WERI-Rb-1 (cell line): ENCODE results near the gene PCCB.

ENCODE experiments used
- DNase-seq: peaks from one replicate; pipeline ENCODE4 v3.0.0-alpha.2; 2020
- H3K27ac ChIP-seq: fragments of 250-450 bp; sonication (Bioruptor Pico); 2 replicates; pipeline ENCODE4 v1.5.1; 2020; ENCODE audit warnings: mild to moderate bottlenecking, moderate library complexity
- H3K27me3 ChIP-seq: fragments of 250-450 bp; sonication (Bioruptor Pico); 2 replicates; pipeline ENCODE4 v1.5.1; 2021; ENCODE audit warnings: mild to moderate bottlenecking, low read depth, moderate library complexity; ENCODE audit not compliant: insufficient read depth, severe bottlenecking
- H3K36me3 ChIP-seq: fragments of 250-450 bp; sonication (Bioruptor Pico); 2 replicates; pipeline ENCODE4 v1.5.1; 2020; ENCODE audit warnings: mild to moderate bottlenecking, moderate library complexity
- H3K4me3 ChIP-seq: 2 replicates; pipeline ENCODE4 v1.5.1; 2011; ENCODE audit warnings: low read depth, mild to moderate bottlenecking, control low read depth, low read length
- H3K9me3 ChIP-seq: fragments of 250-450 bp; sonication (Bioruptor Pico); 2 replicates; pipeline ENCODE4 v1.5.1; 2021; ENCODE audit warnings: mild to moderate bottlenecking, moderate library complexity; ENCODE audit not compliant: severe bottlenecking
- TF ChIP-seq, protein P1 (sequence below): IDR thresholded peaks from 2 replicates; pipeline ENCODE4 v1.5.1; 2011; ENCODE audit warnings: low read depth, mild to moderate bottlenecking, control low read depth, inconsistent platforms, low read length

The PCCB gene

DNA sequence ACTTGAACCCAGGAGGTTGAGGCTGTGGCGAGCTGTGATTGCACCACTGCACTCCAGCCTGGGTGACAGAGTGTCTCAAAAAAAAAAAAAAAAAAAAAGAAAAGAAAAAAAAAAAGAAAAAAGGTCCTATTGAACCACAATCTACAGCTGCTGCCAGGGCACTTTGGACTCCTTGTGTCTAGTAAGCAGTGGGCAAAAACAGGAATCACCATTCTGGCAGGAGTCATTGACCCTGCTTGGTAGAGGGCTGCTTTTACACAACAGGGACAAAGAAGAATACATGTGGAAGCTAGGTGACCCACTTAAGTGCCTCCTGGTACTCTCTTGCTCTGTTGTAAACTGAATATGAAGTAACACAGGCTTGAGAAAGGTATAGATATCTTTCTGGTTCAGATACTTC, 14.6 kb upstream of the PCCB start:
- H3K9me3 ChIP-seq, result no peaks in the 10 kb centered on the region
- TF ChIP-seq, protein P1, sequence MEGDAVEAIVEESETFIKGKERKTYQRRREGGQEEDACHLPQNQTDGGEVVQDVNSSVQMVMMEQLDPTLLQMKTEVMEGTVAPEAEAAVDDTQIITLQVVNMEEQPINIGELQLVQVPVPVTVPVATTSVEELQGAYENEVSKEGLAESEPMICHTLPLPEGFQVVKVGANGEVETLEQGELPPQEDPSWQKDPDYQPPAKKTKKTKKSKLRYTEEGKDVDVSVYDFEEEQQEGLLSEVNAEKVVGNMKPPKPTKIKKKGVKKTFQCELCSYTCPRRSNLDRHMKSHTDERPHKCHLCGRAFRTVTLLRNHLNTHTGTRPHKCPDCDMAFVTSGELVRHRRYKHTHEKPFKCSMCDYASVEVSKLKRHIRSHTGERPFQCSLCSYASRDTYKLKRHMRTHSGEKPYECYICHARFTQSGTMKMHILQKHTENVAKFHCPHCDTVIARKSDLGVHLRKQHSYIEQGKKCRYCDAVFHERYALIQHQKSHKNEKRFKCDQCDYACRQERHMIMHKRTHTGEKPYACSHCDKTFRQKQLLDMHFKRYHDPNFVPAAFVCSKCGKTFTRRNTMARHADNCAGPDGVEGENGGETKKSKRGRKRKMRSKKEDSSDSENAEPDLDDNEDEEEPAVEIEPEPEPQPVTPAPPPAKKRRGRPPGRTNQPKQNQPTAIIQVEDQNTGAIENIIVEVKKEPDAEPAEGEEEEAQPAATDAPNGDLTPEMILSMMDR, result no peak
- no peaks in the 10 kb centered on the region for H3K27me3 ChIP-seq
- H3K4me3 ChIP-seq, result no peak overlapping the region
- no peaks in the 10 kb centered on the region for H3K36me3 ChIP-seq
- no peak overlapping the region for H3K27ac ChIP-seq
- DNase-seq, result no peak

- Histone ChIP-seq H3K36me3 (no peaks in the 10 kb centered on the region), H3K4me3 (no peak overlapping the region), H3K27me3 (no peaks in the 10 kb centered on the region), H3K9me3 (no peaks in the 10 kb centered on the region), H3K27ac (no peak overlapping the region)
- TF ChIP-seq, protein P1, result no peak
- DNase-seq, result no peak
Measured at GRCh38 chr3:136236109-136236508, 14.0 kb upstream of the PCCB start.

- H3K4me3 ChIP-seq, result no peak overlapping the region
- no peaks in the 10 kb centered on the region for H3K27me3 ChIP-seq
- DNase-seq, result no peak
- TF ChIP-seq, protein P1, result no peak
- H3K27ac ChIP-seq, result no peak overlapping the region
- H3K9me3 ChIP-seq, result no peaks in the 10 kb centered on the region
- H3K36me3 ChIP-seq, result no peaks in the 10 kb centered on the region
Measured at GRCh38 chr3:136237103-136237502, 13.0 kb upstream of the PCCB start.

DNA sequence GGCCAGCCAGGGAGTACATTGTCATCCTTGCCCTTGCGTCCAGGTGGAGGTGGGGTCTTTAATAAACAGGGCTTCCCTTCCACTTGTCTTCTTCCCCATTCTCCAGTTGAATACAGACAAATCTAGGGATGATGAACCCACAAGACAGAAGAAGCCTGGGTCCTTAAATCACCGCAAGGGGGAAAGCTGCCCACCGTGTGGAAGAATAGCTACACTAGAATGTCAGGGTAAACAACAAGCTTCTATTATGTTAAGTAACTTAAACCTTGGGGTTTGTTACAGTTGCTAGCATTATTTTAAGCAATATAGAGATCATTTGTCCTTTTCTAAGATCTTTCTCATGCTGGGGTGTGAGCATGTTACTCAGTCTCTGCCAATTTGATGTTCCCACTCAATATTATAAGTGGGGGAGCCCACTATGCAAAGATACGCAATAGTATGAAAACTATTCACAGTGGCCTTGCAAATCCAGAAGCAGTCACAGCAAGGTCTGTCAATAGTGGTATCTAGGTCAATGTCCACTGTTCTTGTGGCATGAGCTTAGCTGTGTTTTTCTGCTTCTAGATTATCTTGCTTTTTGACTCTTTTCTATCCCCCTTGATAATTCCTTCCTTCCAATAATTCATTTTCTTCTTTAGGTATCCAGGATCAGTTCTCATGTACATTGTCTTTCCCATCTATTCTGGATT, 12.0 kb upstream of the PCCB start:
- Histone ChIP-seq H3K4me3 (no peak overlapping the region), H3K36me3 (no peaks in the 10 kb centered on the region), H3K9me3 (no peaks in the 10 kb centered on the region), H3K27me3 (no peaks in the 10 kb centered on the region), H3K27ac (no peak overlapping the region)
- no peak for DNase-seq
- TF ChIP-seq, protein P1, result no peak

GRCh38 chr3:136239094-136239493, 11.0 kb upstream of the PCCB start:
- no peaks in the 10 kb centered on the region for H3K9me3 ChIP-seq
- no peaks in the 10 kb centered on the region for H3K36me3 ChIP-seq
- no peak for DNase-seq
- no peak overlapping the region for H3K27ac ChIP-seq
- no peaks in the 10 kb centered on the region for H3K27me3 ChIP-seq
- no peak overlapping the region for H3K4me3 ChIP-seq
- TF ChIP-seq, protein P1, result no peak

- no peak overlapping the region for H3K4me3 ChIP-seq
- no peaks in the 10 kb centered on the region for H3K27me3 ChIP-seq
- H3K36me3 ChIP-seq, result no peaks in the 10 kb centered on the region; the same call in 1 of the 2 replicates
- TF ChIP-seq, protein P1, result no peak
- H3K27ac ChIP-seq, result no peak overlapping the region
- DNase-seq, result no peak
- H3K9me3 ChIP-seq, result no peaks in the 10 kb centered on the region
Measured at GRCh38 chr3:136245691-136246090, 4.4 kb upstream of the PCCB start.
